Suppressor macrophage treated with lipopolysaccharide for 1 hour (primary cell): ENCODE data around the gene TSPAN17.
A peak's percentile ranks its signal among the peaks of the same experiment; 100 is the strongest.

ENCODE experiments used
- DNase-seq, 3 donors: peaks; one replicate each; pipeline ENCODE4 v3.0.0-alpha.2; 2020 to 2022

TSPAN17 gene

GRCh38 chr5:176621661-176622079 is 25.6 kb upstream of the TSPAN17 start:
- no peak for DNase-seq

GRCh38 chr5:176624142-176624541 is 23.1 kb upstream of the TSPAN17 start:
- DNase-seq, result no peak

GRCh38 chr5:176624938-176625337 is 22.3 kb upstream of the TSPAN17 start:
- DNase-seq, result no peak

- no peak for DNase-seq
These were observed 21.8 kb upstream of the TSPAN17 start for GRCh38 chr5:176625512-176625911.

- DNase-seq, result no peak
These were observed 21.1 kb upstream of the TSPAN17 start for GRCh38 chr5:176625966-176626875.

GRCh38 chr5:176626876-176627236 is 20.4 kb upstream of the TSPAN17 start:
- no peak for DNase-seq

- no peak for DNase-seq
These were observed 19.7 kb upstream of the TSPAN17 start for GRCh38 chr5:176627582-176627981.

GRCh38 chr5:176628406-176629228 is 18.7 kb upstream of the TSPAN17 start:
- no peak for DNase-seq

GRCh38 chr5:176629317-176629852 is 17.9 kb upstream of the TSPAN17 start:
- no peak for DNase-seq

GRCh38 chr5:176629853-176630680 is 17.2 kb upstream of the TSPAN17 start, which contains the start of the genes EIF4E1B and SNCB:
EIF4E1B (plus strand) TSS chr5:176630675; CDS start chr5:176642788, 12,113 bp downstream.
SNCB (minus strand) TSS chr5:176630534; CDS start chr5:176629654, 880 bp downstream.
- DNase-seq, result peak; percentile 39 to 77 (median 45)

- DNase-seq, result no peak
These were observed 16.5 kb upstream of the TSPAN17 start for GRCh38 chr5:176630681-176631222.

GRCh38 chr5:176631383-176632200 is 15.7 kb upstream of the TSPAN17 start:
- DNase-seq, result no peak

- no peak for DNase-seq
These were observed 14.5 kb upstream of the TSPAN17 start for GRCh38 chr5:176632745-176633144.

- no peak for DNase-seq
These were observed 13.7 kb upstream of the TSPAN17 start for GRCh38 chr5:176633598-176633997.

GRCh38 chr5:176636426-176636825 is 10.9 kb upstream of the TSPAN17 start:
- no peak for DNase-seq

- no peak for DNase-seq
These were observed 9.7 kb upstream of the TSPAN17 start for GRCh38 chr5:176637556-176637955.

GRCh38 chr5:176638437-176638836 is 8.8 kb upstream of the TSPAN17 start:
- DNase-seq, result no peak

GRCh38 chr5:176639208-176639607 is 8.1 kb upstream of the TSPAN17 start:
- no peak for DNase-seq

GRCh38 chr5:176639981-176640380 is 7.3 kb upstream of the TSPAN17 start:
- DNase-seq, result no peak

- no peak for DNase-seq
These were observed 6.7 kb upstream of the TSPAN17 start for GRCh38 chr5:176640616-176641015.
